ENCODE measurements around the gene CALHM3. TPM values are rescaled to one million over a fixed set of nuclear protein-coding genes. Genes with fewer than 3 reads are reported as not detected.

Gene CALHM3
- total RNA-seq, 2 donors from 2014 or later: not detected

Other genes with a start within 250 kb of the CALHM3 start
- not detected for gene RPEL1, start 233.4 kb downstream of the CALHM3 start, total RNA-seq
- under 1 TPM in 1 of 2 donors, not detected in 1; 0.14 TPM for gene INA, start 202.1 kb downstream of the CALHM3 start, total RNA-seq
- gene PCGF6, start 128.1 kb downstream of the CALHM3 start, total RNA-seq: 10 to 100 TPM; 12.2 to 19.0 TPM
- 10 to 100 TPM in 1 of 2 donors, 1 to 10 TPM in 1; 8.3 to 11.3 TPM for gene TAF5, start 111.3 kb downstream of the CALHM3 start, total RNA-seq
- 100 to 1,000 TPM; 161 to 302 TPM for gene ATP5MK, start 82.8 kb downstream of the CALHM3 start, total RNA-seq
- 100 to 1,000 TPM in 1 of 2 donors, 10 to 100 TPM in 1; 61.7 to 151 TPM for gene PDCD11, start 82.6 kb downstream of the CALHM3 start, total RNA-seq
- 10 to 100 TPM; 11.2 to 12.7 TPM for gene CALHM2, start 26.9 kb downstream of the CALHM3 start, total RNA-seq
- not detected for gene CALHM1, start 20.3 kb downstream of the CALHM3 start, total RNA-seq
- gene NEURL1, start 14.5 kb upstream of the CALHM3 start, total RNA-seq: 1 to 10 TPM; 1.4 to 1.8 TPM